ENCODE data around the gene CACNA1C.
"Not testable (repeated sequence)": the region's sequence is repeated elsewhere in the genome, so short reads cannot be mapped to it uniquely, and the experiment has no call there.

The CACNA1C gene

DNA sequence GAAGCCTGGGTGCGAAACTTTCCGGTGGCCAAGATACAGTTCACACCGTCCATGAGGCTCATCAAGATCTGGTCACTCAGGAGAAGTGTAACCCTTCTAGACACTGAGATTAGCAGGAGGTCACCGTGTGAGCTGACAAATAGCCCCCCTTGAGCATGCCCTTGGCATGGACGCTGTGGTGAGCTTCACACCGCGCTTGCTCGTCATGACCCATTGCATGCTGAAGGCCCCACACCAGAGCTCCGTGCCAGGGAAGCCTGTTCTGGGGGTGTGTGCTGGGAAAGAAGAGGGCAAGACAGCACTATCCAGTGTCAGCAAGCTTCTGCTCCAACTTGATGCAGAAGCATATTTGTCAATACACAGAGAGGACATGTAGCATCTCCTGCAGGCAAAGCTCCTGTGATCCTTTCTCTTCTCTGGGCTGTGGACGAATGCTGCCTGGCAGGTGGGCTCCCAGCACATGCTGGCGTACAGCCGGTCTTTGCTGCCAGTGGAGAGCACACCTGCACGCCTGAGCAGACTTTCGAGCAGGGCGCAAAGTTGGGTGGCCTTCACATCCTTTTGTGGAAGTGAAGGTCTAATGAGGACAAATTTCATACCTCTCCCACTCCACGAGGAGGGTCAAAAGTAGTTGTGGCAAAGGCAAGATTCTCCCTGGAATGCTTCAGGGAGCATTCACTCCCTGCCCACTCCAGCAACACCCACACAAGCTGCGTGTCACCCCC lies 615.1 kb downstream of the CACNA1C start:
- DNase-seq, result no peak

- no peak for DNase-seq
Observed at GRCh38 chr12:2668816-2669215, 616.0 kb downstream of the CACNA1C start.

GRCh38 chr12:2669560-2669959 lies 616.8 kb downstream of the CACNA1C start:
- DNase-seq, result no peak

DNA sequence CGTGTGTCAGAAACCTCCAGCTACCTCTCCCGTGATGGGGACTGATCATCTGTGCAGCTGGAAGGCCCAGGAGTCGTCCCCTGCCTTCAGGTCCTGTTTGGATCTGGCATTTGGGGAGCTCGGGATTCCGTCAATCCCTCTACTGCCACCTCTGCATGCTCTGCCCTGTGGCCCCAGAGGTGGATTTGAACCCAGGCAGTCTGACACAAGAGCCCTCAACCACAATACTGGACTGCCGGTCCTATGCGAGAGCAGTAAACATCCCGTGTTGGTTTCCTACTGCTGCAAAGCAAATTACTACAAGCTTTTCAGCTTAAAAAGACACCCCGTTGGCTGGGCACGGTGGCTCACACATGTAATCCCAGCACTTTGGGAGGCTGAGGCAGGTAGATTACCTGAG lies 620.1 kb downstream of the CACNA1C start:
- no peak for DNase-seq

GRCh38 chr12:2673966-2674810 lies 621.4 kb downstream of the CACNA1C start:
- DNase-seq, result no peak

- no peak for DNase-seq
Observed at GRCh38 chr12:2675776-2676175, 623.0 kb downstream of the CACNA1C start.

DNA sequence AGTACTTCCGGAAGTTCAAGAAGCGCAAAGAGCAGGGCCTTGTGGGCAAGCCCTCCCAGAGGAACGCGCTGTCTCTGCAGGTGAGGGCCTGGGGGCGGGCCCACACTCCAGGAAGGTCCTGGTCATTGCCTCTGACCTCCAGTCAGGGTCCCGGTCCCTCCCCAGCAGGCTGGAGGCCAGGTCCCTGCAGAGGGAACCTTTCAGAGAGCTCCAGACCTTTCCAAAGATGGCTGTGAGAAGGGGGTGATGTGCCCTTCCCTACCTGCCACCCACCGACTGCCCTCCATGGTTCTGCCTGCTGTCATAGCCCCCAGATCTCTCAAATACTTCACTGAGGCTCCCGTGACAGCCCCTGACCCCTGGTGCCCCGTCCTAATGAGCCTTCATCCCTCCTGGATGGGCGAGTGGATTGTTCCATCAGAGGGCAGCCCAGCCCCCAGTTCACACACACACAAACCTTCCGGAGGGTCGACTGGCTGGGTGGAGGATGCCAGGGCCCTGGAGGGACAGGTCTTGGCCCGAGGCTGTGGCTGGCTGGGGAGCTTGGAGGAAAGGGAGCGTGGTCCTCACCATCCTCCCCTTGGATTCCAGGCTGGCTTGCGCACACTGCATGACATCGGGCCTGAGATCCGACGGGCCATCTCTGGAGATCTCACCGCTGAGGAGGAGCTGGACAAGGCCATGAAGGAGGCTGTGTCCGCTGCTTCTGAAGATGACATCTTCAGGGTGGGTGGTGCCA lies 624.5 kb downstream of the CACNA1C start:
- no peak for DNase-seq

- DNase-seq, result no peak
Observed at GRCh38 chr12:2678426-2678825, 625.6 kb downstream of the CACNA1C start.

GRCh38 chr12:2679068-2679815 lies 626.5 kb downstream of the CACNA1C start:
- no peak for DNase-seq

- no peak for DNase-seq
Observed at GRCh38 chr12:2679816-2680675, 627.3 kb downstream of the CACNA1C start.

- no peak for DNase-seq
Observed at GRCh38 chr12:2680676-2681039, 627.9 kb downstream of the CACNA1C start.

DNA sequence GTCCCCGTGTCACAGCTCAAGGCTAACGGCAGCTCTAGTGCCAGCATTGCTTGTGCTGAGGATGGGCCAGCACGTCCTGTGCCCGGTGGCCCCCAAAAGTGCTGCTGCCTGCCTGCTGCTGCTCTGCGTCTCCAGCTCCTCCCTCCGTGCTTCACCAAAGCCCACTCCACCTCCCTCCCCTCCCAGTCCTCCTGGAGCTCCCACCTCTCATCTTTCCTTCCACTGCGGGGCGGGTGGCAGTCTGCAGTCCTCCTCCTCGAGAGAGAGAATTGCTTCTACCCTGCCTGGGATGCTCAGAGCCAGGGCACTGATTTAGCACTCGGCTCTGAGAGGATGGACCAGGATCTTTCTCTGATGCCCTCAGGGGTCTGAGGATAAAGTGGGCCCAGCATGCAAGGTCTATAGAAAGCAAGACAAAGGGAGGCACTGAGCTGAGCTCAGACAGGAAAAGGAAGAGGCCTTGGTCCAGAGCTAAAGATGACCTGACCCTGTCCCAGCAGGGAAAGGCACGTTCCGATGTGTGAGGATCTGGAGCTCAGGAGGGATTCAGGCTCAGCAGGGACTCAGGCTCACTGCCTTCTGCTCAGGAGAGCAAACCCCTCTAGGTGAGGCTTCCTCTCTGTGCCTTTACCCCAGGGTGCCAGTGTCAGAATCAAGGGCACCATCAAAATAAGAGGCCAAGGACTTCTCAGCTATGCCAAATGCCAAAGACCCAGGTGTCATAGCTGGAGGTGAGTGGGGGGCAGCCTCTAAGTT lies 628.8 kb downstream of the CACNA1C start:
- no peak for DNase-seq

GRCh38 chr12:2682296-2683251 lies 629.8 kb downstream of the CACNA1C start:
- DNase-seq, result peak; percentile 38

DNA sequence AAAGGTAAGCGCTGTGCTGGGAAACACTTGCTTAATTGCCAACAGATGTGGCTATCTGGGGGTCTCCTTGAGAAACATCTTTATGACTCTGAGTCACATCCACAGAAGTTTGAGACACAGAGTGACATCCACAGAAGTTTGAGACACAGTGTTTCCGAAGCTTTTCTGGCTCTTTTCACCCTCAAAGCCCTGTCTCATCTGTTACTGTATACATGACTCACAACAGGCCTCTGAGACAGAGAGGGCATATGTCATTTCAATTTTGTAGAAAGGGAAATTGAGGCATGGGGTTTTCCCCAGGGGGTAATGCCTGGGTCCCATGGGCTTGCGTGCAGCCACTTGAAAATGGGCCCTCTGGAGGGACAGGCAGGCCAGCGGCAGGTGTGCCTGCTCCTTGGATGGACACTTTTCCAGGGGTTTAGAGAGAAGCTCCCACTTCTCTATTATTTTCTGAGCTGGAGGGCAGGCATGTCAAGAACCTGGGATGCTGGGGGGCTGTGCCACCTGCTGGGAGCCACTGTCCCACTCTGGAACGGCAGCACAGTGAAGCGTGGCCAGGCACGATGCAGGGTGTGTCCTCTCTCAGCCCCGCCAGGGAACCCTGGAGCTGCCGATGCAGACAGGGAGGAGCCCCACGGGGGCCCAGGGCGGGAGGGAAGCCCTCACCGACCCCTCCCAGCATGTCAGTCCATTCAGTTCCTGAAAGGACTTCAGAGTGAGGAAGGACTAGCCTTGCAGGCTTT lies 630.7 kb downstream of the CACNA1C start:
- DNase-seq, result no peak

DNA sequence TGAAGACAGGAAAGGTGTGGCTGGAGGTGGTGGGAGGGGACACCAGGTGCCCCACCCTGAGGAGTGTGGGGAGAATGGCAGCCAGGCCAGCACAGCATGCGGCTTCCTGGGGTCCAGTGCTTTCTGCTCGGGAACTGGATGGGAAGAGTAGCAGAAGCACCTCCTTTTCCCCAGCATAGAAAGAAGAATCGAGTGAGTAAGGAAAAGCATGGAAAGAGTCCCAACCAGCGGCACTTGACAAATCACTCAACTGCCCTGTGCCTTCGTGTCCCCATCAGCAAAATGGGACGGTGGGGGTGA lies 631.2 kb downstream of the CACNA1C start:
- not testable (repeated sequence) for DNase-seq

GRCh38 chr12:2685620-2686279 lies 633.0 kb downstream of the CACNA1C start:
- not testable (repeated sequence) for DNase-seq

GRCh38 chr12:2686280-2686646 lies 633.5 kb downstream of the CACNA1C start:
- DNase-seq, result no peak

GRCh38 chr12:2687058-2687457 lies 634.3 kb downstream of the CACNA1C start:
- DNase-seq, result no peak

DNA sequence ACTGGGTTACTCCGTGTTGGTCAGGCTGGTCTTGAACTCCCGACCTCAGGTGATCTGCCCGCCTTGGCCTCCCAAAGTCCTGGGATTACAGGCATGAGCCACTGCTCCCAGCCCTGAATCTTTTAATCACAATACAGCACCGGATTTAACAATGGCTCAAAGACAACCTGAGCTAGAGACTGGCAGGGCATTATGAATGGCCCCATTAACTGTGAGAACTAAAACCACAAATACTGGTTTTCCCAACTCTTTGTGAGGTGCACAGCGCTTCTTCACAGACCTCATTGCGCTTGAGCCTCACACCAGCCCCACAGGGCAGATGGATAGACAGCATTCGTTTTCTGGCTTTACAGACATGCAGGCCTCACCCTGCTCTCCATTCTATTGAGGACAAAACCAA lies 634.9 kb downstream of the CACNA1C start:
- no peak for DNase-seq

All from stimulated activated CD4-positive, alpha-beta T cell treated with anti-CD3 and anti-CD28 coated beads, Interleukin-15, amount 100 ng/mL, for 24 hours (primary cell).